Lower leg skin (tissue), 4 donors: Measurements from ENCODE around the gene ATP1B1. TPM values are rescaled to one million over a fixed set of nuclear protein-coding genes. Genes with fewer than 3 reads are reported as not detected.
A peak's percentile ranks its signal among the peaks of the same experiment; 100 is the strongest.

ENCODE experiments used
- DNase-seq, 2 donors: peaks; one replicate each; pipeline ENCODE4 v3.0.0-alpha.2; 2019; ENCODE audit warnings: low spot score in 2 of 2
- H3K4me3 ChIP-seq: fragments of 200-600 bp; sonication (generic); 2 replicates; pipeline ENCODE4 v1.5.1; 2017; ENCODE audit warnings: mild to moderate bottlenecking, low read depth; ENCODE audit not compliant: poor library complexity, severe bottlenecking
- CTCF ChIP-seq, 3 donors: fragments of 450-650 bp; IDR thresholded peaks; one replicate each; pipeline ENCODE4 v1.5.1; 2016; ENCODE audit warnings: antibody characterized with exemption in 3 of 3, mild to moderate bottlenecking in 3 of 3, moderate library complexity in 2 of 3
- POLR2A ChIP-seq, 2 donors: fragments of 450-650 bp; IDR thresholded peaks; one replicate each; pipeline ENCODE4 v1.6.1; 2016 to 2017; ENCODE audit warnings: antibody characterized with exemption in 2 of 2, mild to moderate bottlenecking in 1 of 2, moderate library complexity in 1 of 2
- WGBS, 2 donors: methylation state at CpG; one replicate each; pipeline ENCODE4 v1.1.5; 2018; 5-methylcytosine and 5-hydroxymethylcytosine counted together
- intact Hi-C: fragments of 100-400 bp; cut with DNase I; formaldehyde crosslinking; loops from one replicate; pipeline ENCODE4 v1.15.0; 2023; ENCODE audit warnings: low total_unique reads
- total RNA-seq, 4 donors: library from RNA; depleted of rRNA; stranded (reverse); fragments of >200 nt; gene quantifications; one replicate each; pipeline ENCODE4 v1.1.0, GENCODE V29; 2016

The ATP1B1 gene
- total RNA-seq, 4 donors from 2014 or later, result 35.3 to 213 (median 122) TPM

GRCh38 chr1:169064103-169064502 is 42.4 kb upstream of the ATP1B1 start:
- 89 to 90% methylated on average over 7 of the region's 7 CpGs for WGBS, 2 donors
- DNase-seq, result peak in 1 of 2 donors; percentile 53
- intact Hi-C loops, result no loop called here
- TF ChIP-seq CTCF (IDR thresholded peaks at IDR 0.05) (no peak), POLR2A (IDR thresholded peaks at IDR 0.05) (no peak)
- H3K4me3 ChIP-seq, result no peak overlapping the region

DNA sequence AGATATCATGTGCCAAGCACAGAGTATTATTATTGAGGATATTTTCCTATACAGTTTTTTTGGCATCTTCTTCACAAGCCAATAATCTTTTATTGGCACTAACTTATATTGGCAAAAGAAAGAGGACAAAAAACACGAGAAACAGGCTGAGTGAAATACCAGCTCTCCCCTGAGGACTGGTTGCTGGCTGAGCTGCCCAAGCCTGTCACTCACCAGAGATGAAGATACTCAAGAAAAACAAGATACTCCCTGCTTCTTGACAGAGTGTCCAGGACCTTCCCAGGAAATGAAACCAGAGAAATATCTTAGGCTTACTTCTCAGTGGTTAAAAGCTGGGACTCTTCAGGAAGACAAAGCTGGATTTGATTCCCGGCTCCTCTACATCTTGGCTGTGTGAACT is 35.9 kb upstream of the ATP1B1 start:
- TF ChIP-seq POLR2A (IDR thresholded peaks at IDR 0.05), result no peak
- no peak for TF ChIP-seq CTCF (IDR thresholded peaks at IDR 0.05)
- DNase-seq, result no peak
- WGBS, 2 donors, result 22 to 25% methylated on average over 2 of the region's 2 CpGs
- intact Hi-C loops, result no loop called here
- no peak overlapping the region for H3K4me3 ChIP-seq

GRCh38 chr1:169070958-169071357 is 35.5 kb upstream of the ATP1B1 start:
- intact Hi-C loops, result no loop called here
- no peak for DNase-seq
- no peak for TF ChIP-seq CTCF (IDR thresholded peaks at IDR 0.05)
- TF ChIP-seq POLR2A (IDR thresholded peaks at IDR 0.05), result no peak
- H3K4me3 ChIP-seq, result no peak overlapping the region
- 76 to 78% methylated on average over 3 of the region's 3 CpGs for WGBS, 2 donors

DNA sequence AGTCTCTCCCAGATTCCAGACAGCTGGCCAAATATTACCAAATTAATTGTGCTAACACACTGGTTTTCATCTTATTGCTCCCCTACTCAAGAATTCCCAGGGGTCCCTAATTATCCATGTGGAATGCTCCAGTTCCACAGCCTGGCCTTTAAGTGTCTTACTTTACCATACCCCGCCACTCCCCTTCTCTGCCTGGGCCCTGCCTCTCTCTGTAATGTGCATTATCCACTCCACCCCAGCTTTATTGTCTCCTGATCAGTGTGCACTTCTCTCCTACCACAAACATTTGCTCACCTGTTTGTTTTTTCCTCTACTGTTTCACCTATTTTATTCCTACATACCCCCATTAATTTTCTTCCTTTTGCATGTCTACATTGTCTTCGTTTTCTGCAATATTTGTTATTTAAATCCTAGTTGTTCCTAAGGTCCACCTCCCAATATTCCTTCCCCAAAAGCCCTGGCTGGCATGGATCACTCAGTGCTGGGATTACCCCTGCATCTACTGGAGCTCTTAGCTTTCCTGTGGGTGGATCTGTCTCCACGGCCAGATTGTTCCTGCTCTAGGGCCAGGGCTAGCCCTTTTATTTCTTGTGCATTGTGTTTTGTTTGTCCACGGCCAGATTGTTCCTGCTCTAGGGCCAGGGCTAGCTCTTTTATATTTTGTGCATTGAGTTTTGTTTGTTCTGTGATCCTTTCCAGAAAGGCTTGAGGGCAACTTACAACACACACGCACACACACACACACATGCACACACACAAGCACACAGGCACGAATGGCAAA is 33.4 kb upstream of the ATP1B1 start:
- TF ChIP-seq POLR2A (IDR thresholded peaks at IDR 0.05), result no peak
- TF ChIP-seq CTCF (IDR thresholded peaks at IDR 0.05), result no peak
- WGBS, 2 donors, result 62 to 81% methylated on average over 6 of the region's 6 CpGs
- H3K4me3 ChIP-seq, result no peak overlapping the region
- intact Hi-C loops, result no loop called here
- no peak for DNase-seq

GRCh38 chr1:169078163-169078883 is 28.2 kb upstream of the ATP1B1 start:
- no peak for TF ChIP-seq CTCF (IDR thresholded peaks at IDR 0.05)
- TF ChIP-seq POLR2A (IDR thresholded peaks at IDR 0.05), result no peak
- intact Hi-C loops, result no loop called here
- H3K4me3 ChIP-seq, result no peak overlapping the region
- WGBS, 2 donors, result 50 to 64% methylated on average over 1 of the region's 1 CpG
- DNase-seq, result no peak
